ENCODE data around the gene IL17RD.

Gene IL17RD

DNA sequence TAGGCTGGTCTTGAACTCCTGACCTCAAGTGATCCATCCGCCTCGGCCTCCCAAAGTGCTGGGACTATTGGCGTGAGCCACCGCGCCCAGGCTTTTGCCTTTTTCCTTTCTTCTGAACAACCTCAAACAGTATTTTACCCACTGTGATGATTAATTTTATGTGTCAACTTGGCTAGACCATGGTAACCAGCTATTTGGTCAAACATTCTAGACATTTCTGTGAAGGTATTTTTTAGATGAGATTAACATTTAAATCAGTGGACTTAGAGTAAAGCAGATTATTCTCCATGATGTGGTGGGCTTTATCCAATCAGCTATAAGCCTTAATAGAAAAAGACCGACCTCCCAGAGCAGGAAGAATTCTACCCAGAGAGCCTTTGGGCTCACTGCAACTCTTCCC is 98.7 kb downstream of the IL17RD start:
- H3K27me3 ChIP-seq (ENCODE audit: insufficient read depth, low read length), result no peaks in the 10 kb centered on the region
- H3K27ac ChIP-seq (ENCODE audit: low read depth, low read length), result no peak overlapping the region
- no peak overlapping the region for H3K4me3 ChIP-seq (ENCODE audit: low read depth, low read length)
- H3K36me3 ChIP-seq (ENCODE audit: insufficient read depth, low read length), result no peaks in the 10 kb centered on the region
- peaks cover 30% of the 10 kb centered on the region for H3K4me1 ChIP-seq (ENCODE audit: control insufficient read depth, insufficient read depth, low read length, unreplicated experiment)
- H3K79me2 ChIP-seq (ENCODE audit: control insufficient read depth, insufficient read depth, low read length, unreplicated experiment), result no peaks in the 10 kb centered on the region
- no peak overlapping the region for H2AFZ ChIP-seq (ENCODE audit: low read length, unreplicated experiment)

DNA sequence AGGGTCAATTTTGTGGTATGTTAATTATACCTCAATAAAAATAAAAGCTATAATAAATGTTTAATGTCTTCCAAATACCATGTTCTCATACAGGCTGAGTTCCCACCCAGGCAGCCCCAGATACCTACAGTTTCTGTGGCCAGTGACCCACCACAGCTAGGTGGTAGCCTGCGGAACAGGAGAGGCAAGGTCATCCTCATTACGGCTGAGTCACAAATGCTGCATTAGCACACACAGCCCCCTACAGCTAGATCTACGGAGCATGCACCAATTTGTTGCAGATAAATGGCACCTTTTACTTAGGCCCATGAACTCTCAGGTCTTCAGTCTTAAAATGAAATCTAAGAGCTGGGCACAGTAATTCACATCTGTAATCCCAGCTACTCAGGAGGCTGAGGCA is 99.6 kb downstream of the IL17RD start:
- H3K4me3 ChIP-seq (ENCODE audit: low read depth, low read length), result no peak overlapping the region
- no peaks in the 10 kb centered on the region for H3K79me2 ChIP-seq (ENCODE audit: control insufficient read depth, insufficient read depth, low read length, unreplicated experiment)
- no peak overlapping the region for H2AFZ ChIP-seq (ENCODE audit: low read length, unreplicated experiment)
- H3K27ac ChIP-seq (ENCODE audit: low read depth, low read length), result no peak overlapping the region
- H3K36me3 ChIP-seq (ENCODE audit: insufficient read depth, low read length), result no peaks in the 10 kb centered on the region
- peaks cover 38% of the 10 kb centered on the region for H3K4me1 ChIP-seq (ENCODE audit: control insufficient read depth, insufficient read depth, low read length, unreplicated experiment)
- no peaks in the 10 kb centered on the region for H3K27me3 ChIP-seq (ENCODE audit: insufficient read depth, low read length)

DNA sequence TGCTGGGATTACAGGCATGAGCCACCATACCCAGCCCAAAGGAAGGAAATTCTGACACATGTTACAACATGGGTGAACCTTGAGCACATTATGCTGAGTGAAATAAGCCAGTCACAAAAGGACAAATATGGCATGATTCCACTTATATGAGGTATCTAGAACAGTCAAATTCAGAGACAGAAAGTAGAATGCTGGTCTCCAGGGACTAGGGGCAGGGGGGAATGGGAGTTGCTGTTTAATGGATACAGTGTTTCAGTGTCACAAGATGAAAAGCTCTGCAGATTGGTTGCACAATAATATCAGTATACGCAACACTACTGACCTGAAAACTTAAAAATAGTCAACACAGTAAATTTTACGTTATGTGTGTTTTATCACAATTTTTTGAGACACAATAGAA is 100.6 kb downstream of the IL17RD start:
- Histone ChIP-seq H3K4me1 (ENCODE audit: control insufficient read depth, insufficient read depth, low read length, unreplicated experiment) (peaks cover 43% of the 10 kb centered on the region), H3K4me3 (ENCODE audit: low read depth, low read length) (no peak overlapping the region), H3K36me3 (ENCODE audit: insufficient read depth, low read length) (no peaks in the 10 kb centered on the region), H3K79me2 (ENCODE audit: control insufficient read depth, insufficient read depth, low read length, unreplicated experiment) (no peaks in the 10 kb centered on the region), H3K27ac (ENCODE audit: low read depth, low read length) (no peak overlapping the region), H3K27me3 (ENCODE audit: insufficient read depth, low read length) (no peaks in the 10 kb centered on the region), H2AFZ (ENCODE audit: low read length, unreplicated experiment) (no peak overlapping the region)

DNA sequence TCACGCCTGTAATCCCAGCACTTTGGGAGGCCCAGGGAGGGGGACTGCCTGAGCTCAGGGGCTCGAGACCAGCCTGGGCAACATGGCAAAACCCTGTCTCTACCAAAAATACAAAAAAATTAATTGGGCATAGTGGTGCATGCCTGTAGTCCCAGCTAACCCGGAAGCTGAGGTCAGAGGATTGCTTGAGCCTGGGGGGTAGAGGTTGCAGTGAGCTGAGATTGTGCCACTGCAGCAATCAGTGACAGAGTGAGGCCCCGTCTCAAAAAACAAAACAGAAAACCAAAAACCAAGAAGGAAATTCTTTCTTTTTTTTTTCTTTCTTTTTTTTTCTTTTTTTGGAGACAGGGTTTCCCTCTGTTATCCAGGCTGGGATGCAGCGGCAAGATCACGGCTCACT is 101.2 kb downstream of the IL17RD start:
- no peaks in the 10 kb centered on the region for H3K27me3 ChIP-seq (ENCODE audit: insufficient read depth, low read length)

GRCh38 chr3:57063032-57063431 is 102.1 kb downstream of the IL17RD start:
- Histone ChIP-seq H2AFZ (ENCODE audit: low read length, unreplicated experiment) (no peak overlapping the region), H3K36me3 (ENCODE audit: insufficient read depth, low read length) (no peaks in the 10 kb centered on the region), H3K27ac (ENCODE audit: low read depth, low read length) (no peak overlapping the region), H3K27me3 (ENCODE audit: insufficient read depth, low read length) (no peaks in the 10 kb centered on the region), H3K4me1 (ENCODE audit: control insufficient read depth, insufficient read depth, low read length, unreplicated experiment) (peaks cover 32% of the 10 kb centered on the region), H3K4me3 (ENCODE audit: low read depth, low read length) (no peak overlapping the region), H3K79me2 (ENCODE audit: control insufficient read depth, insufficient read depth, low read length, unreplicated experiment) (no peaks in the 10 kb centered on the region)

More for the DNA sequence above, 101.2 kb downstream of the IL17RD start:
- Histone ChIP-seq H3K36me3 (ENCODE audit: insufficient read depth, low read length) (no peaks in the 10 kb centered on the region), H3K4me3 (ENCODE audit: low read depth, low read length) (no peak overlapping the region), H3K27ac (ENCODE audit: low read depth, low read length) (no peak overlapping the region), H3K4me1 (ENCODE audit: control insufficient read depth, insufficient read depth, low read length, unreplicated experiment) (peaks cover 37% of the 10 kb centered on the region), H3K79me2 (ENCODE audit: control insufficient read depth, insufficient read depth, low read length, unreplicated experiment) (no peaks in the 10 kb centered on the region), H2AFZ (ENCODE audit: low read length, unreplicated experiment) (no peak overlapping the region)

- Histone ChIP-seq H3K27me3 (ENCODE audit: insufficient read depth, low read length) (no peaks in the 10 kb centered on the region), H2AFZ (ENCODE audit: low read length, unreplicated experiment) (no peak overlapping the region), H3K4me1 (ENCODE audit: control insufficient read depth, insufficient read depth, low read length, unreplicated experiment) (peaks cover 27% of the 10 kb centered on the region), H3K4me3 (ENCODE audit: low read depth, low read length) (no peak overlapping the region), H3K36me3 (ENCODE audit: insufficient read depth, low read length) (no peaks in the 10 kb centered on the region), H3K27ac (ENCODE audit: low read depth, low read length) (no peak overlapping the region), H3K79me2 (ENCODE audit: control insufficient read depth, insufficient read depth, low read length, unreplicated experiment) (no peaks in the 10 kb centered on the region)
Measured at GRCh38 chr3:57062101-57062631, 103.0 kb downstream of the IL17RD start.

GRCh38 chr3:57061556-57061955 is 103.6 kb downstream of the IL17RD start:
- no peak overlapping the region for H3K4me3 ChIP-seq (ENCODE audit: low read depth, low read length)
- no peak overlapping the region for H2AFZ ChIP-seq (ENCODE audit: low read length, unreplicated experiment)
- H3K36me3 ChIP-seq (ENCODE audit: insufficient read depth, low read length), result no peaks in the 10 kb centered on the region
- H3K79me2 ChIP-seq (ENCODE audit: control insufficient read depth, insufficient read depth, low read length, unreplicated experiment), result no peaks in the 10 kb centered on the region
- H3K27ac ChIP-seq (ENCODE audit: low read depth, low read length), result no peak overlapping the region
- no peaks in the 10 kb centered on the region for H3K27me3 ChIP-seq (ENCODE audit: insufficient read depth, low read length)
- peaks cover 27% of the 10 kb centered on the region for H3K4me1 ChIP-seq (ENCODE audit: control insufficient read depth, insufficient read depth, low read length, unreplicated experiment)

GRCh38 chr3:57060089-57060821 is 104.9 kb downstream of the IL17RD start, which contains the start of gene SPATA12:
Gene SPATA12 (plus strand): TSS chr3:57060664. CDS start chr3:57073695, 13,031 bp downstream.
- 0 out of 2 replicates have a peak within 1 kb of the TSS, but pooled peaks have one; percentile 37 for H3K4me3 ChIP-seq (ENCODE audit: low read depth, low read length)
- no peak within 1 kb of the TSS for H3K27ac ChIP-seq (ENCODE audit: low read depth, low read length)
- H3K79me2 ChIP-seq (ENCODE audit: control insufficient read depth, insufficient read depth, low read length, unreplicated experiment), result no peaks in the 10 kb centered on the region
- no peak within 1 kb of the TSS for H2AFZ ChIP-seq (ENCODE audit: low read length, unreplicated experiment)
- H3K27me3 ChIP-seq (ENCODE audit: insufficient read depth, low read length), result no peaks in the 10 kb centered on the region
- no peaks in the 10 kb centered on the region for H3K36me3 ChIP-seq (ENCODE audit: insufficient read depth, low read length)
- H3K4me1 ChIP-seq (ENCODE audit: control insufficient read depth, insufficient read depth, low read length, unreplicated experiment), result peaks cover 27% of the 10 kb centered on the region

DNA sequence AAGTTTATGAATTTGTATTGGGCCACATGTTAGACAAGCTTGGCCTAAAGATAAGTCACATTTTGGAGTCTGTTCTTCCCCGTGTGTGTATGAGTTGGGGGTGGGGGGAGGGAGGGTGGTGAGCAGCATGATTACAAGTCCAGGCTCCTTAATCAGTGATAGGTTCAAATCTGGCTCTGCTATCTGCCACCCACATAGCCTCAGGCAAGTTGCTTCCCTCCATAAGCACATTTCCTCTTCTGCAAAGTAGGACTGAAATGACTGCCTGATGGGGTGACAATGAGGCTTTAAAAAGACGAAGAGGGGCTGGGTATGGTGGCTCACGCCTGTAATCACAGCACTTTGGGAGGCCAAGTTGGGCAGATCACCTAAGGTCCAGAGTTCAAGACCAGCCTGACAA is 105.7 kb downstream of the IL17RD start:
- no peak overlapping the region for H3K4me3 ChIP-seq (ENCODE audit: low read depth, low read length)
- no peaks in the 10 kb centered on the region for H3K36me3 ChIP-seq (ENCODE audit: insufficient read depth, low read length)
- peaks cover 24% of the 10 kb centered on the region for H3K4me1 ChIP-seq (ENCODE audit: control insufficient read depth, insufficient read depth, low read length, unreplicated experiment)
- no peaks in the 10 kb centered on the region for H3K79me2 ChIP-seq (ENCODE audit: control insufficient read depth, insufficient read depth, low read length, unreplicated experiment)
- H3K27ac ChIP-seq (ENCODE audit: low read depth, low read length), result no peak overlapping the region
- H3K27me3 ChIP-seq (ENCODE audit: insufficient read depth, low read length), result no peaks in the 10 kb centered on the region
- no peak overlapping the region for H2AFZ ChIP-seq (ENCODE audit: low read length, unreplicated experiment)

DNA sequence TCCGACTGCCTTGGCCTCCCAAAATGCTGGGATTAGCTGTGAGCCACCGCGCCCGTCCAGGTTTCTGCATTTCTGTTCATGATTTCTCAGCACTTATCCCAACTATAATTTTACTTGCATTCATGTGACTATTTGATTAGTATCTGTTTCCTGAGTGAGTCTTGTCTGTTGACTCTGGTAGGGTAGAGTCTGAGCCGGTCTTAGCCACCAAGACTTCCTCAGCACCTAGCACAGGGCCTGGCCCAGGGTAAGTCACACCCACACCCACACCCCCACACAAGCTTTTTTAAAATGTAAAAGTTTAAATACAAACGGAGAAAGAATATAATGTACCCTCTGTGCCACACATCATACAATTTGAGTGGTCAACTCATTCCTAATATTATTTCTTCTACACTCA is 107.8 kb downstream of the IL17RD start:
- Histone ChIP-seq H3K27ac (ENCODE audit: low read depth, low read length) (no peak overlapping the region), H3K4me1 (ENCODE audit: control insufficient read depth, insufficient read depth, low read length, unreplicated experiment) (peaks cover 21% of the 10 kb centered on the region), H3K36me3 (ENCODE audit: insufficient read depth, low read length) (no peaks in the 10 kb centered on the region), H2AFZ (ENCODE audit: low read length, unreplicated experiment) (no peak overlapping the region), H3K79me2 (ENCODE audit: control insufficient read depth, insufficient read depth, low read length, unreplicated experiment) (no peaks in the 10 kb centered on the region), H3K27me3 (ENCODE audit: insufficient read depth, low read length) (no peaks in the 10 kb centered on the region), H3K4me3 (ENCODE audit: low read depth, low read length) (no peak overlapping the region)

DNA sequence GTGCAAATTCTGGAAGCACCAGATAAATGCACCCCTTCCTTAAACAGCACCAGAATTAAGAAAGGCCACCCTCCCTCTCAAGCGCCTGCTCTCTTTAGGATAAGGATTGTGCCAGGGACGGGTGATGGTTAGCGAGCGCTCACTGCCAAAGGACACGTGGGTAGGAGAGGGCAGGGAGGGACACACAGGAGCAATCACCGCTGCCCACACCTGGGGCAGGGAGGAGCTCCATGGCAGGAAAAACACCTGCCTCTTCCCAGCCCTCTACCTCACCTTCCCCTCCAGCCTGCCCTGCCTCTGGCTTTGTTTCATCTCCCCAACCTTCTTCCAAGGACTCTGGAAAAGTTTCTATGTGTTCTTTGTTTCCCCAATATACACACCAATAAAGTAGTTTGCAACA is 112.0 kb downstream of the IL17RD start:
- H2AFZ ChIP-seq (ENCODE audit: low read length, unreplicated experiment), result no peak overlapping the region
- H3K36me3 ChIP-seq (ENCODE audit: insufficient read depth, low read length), result no peaks in the 10 kb centered on the region
- no peaks in the 10 kb centered on the region for H3K27me3 ChIP-seq (ENCODE audit: insufficient read depth, low read length)
- H3K27ac ChIP-seq (ENCODE audit: low read depth, low read length), result no peak overlapping the region
- H3K79me2 ChIP-seq (ENCODE audit: control insufficient read depth, insufficient read depth, low read length, unreplicated experiment), result no peaks in the 10 kb centered on the region
- H3K4me3 ChIP-seq (ENCODE audit: low read depth, low read length), result no peak overlapping the region
- H3K4me1 ChIP-seq (ENCODE audit: control insufficient read depth, insufficient read depth, low read length, unreplicated experiment), result no peaks in the 10 kb centered on the region

Measured in ACC112 (cell line).